HG03460 (cell line): ENCODE data around the gene CTSH.

Experiments used
- ATAC-seq: cut with Tn5 transposase; IDR thresholded peaks from one replicate; pipeline ENCODE4 v1.9.1; 2021; ENCODE audit not compliant: unreplicated experiment

The CTSH gene

GRCh38 chr15:78944669-78945407, at the start of gene CTSH:
Gene CTSH, minus strand, starts transcription at chr15:78945046. Its CDS starts 65 bp downstream, at chr15:78944981.
- ATAC-seq = peak; percentile 69

- no peak for ATAC-seq
Measured at GRCh38 chr15:78993931-78994530, 49.2 kb upstream of the CTSH start.

- ATAC-seq = no peak
Measured at GRCh38 chr15:78993257-78993930, 48.5 kb upstream of the CTSH start.

DNA sequence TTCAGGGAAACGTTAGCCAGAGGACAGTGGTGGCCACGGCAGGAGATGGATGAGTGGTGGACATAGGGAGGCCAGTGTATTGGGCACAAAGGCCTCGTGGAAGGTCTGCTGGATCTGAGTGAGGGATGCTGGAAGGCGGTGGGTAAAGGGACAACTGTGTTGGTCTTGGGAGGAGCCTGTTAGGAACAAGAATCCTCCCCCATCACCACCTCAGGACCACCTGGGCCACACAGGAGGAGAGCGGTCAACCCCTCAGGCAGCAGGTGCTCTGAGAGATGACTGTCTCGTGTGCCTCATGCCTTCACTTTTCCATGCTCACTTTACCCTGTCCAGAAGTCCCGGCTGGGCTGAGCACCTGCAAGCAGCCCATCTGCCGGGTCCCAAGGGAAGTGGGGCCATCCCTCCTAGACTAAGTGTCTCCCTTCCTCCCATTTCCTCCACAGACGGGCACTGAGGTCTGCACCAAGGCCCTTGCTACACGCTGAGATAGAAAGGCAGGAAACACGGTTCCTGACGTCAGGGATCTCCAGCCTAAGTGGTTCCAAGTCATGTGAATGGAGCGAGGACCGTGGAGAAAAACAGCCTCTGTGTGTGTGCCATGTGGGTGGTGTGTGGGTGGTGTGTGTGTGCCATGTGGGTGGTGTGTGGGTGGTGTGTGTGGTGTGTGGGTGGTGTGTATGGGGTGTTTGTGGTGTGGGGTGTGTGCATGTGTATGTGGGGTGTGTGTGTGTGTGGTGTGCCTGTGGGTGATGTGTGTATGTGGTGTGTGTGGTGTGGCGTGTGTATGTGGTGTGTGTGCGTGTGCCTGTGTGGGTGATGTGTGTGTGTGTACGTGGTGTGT, 47.8 kb upstream of the CTSH start:
- no peak for ATAC-seq

DNA sequence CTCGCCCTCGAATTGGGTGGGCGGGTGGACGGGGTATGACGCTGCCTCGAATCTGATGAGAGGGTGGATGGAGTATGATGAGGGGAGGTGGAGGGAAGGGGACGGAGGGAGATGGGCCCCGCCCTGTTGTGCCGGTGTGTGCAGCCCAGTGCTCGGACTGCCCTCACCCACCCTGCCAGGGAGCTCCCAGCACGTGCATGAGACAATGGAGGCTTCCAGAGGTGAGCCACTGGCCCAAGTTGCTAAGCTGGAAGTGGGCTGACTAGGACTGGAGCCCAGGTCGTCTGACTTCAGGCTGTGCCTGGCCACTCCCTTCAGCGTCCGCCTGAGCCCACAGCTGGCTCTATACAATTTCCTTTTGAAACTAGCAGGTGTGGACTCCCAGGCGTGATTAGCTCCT, 47.0 kb upstream of the CTSH start:
- no peak for ATAC-seq

GRCh38 chr15:78991476-78991875, 46.6 kb upstream of the CTSH start:
- no peak for ATAC-seq

DNA sequence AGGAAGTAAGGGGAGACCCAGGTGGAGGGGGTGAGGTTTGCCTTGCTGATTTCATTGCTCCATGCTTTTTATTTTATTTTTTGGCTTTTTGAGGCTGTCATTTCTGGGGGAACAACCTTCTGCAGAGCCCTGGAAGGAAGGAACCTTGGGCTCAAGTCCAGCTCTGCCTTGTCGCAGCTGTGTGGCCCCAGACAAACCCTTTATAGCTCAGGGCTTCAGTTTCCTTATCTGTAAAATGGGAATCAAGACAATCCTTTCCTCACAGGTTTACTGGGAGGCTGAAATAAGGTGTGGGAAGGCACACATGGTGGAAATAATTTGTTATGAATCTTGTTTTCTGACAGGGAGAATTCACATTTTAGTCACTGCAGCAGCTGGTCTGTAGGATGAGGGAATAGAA, 45.4 kb upstream of the CTSH start:
- ATAC-seq = no peak

DNA sequence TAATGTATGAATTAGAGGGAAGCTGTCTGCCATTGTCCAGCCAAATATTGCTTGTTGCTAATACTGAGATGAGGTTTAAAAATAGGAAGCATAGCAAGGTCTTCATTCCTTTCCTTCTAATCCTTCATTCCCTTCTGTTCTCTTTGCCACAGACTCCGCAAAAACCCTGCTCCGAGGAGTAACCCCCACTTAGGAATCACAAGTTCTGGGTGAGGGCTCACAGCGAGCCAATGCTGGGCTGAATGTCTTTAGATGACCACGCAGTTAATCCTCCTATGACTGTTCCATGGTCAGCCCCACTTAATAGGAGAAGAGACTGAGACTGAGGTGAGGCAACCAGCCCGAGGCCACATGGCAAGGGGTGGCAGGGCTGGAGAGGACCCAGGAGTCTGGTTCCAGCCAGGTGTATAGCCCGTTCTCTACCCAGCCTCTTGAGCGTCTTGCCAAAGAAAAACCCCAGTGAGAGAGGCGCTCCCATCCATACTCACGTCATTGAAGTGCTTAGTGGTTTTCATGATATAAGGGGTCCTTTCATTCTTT, 44.9 kb upstream of the CTSH start:
- ATAC-seq = no peak

DNA sequence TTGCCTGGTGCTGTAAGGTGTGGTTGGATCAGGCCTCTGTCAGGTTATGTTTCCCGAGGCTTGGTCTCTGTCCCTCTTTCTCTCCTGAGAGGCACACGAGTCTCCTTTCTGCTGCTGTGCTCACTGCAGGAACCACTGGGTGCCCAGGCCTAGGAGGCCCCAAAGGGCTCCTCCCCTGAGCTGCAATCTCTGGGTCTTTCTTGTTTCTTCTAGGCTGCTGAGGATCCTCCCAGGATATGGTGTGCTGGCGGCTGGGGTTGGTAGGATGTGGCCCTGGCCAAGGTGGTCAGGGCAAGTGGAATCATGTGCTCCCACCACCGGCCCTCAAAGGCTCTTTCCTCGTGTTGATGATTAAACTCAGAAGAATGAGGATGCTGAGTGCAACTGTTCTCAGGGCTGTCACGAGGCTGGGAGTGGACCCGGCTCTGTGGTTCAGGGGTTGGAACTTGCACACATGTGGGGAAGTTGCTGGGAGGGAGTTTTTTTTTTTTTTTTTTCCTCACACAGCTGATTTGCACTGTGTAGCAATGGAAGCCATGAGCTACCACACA, 43.6 kb upstream of the CTSH start:
- peak; percentile 72 for ATAC-seq

- ATAC-seq = peak; percentile 13
Measured at GRCh38 chr15:78987556-78988360, 42.9 kb upstream of the CTSH start.

GRCh38 chr15:78985859-78986475, 41.1 kb upstream of the CTSH start:
- ATAC-seq = no peak

GRCh38 chr15:78984041-78984440, 39.2 kb upstream of the CTSH start:
- ATAC-seq = no peak

GRCh38 chr15:78983146-78983918, 38.5 kb upstream of the CTSH start:
- ATAC-seq = no peak

GRCh38 chr15:78982736-78983135, 37.9 kb upstream of the CTSH start:
- ATAC-seq = no peak

DNA sequence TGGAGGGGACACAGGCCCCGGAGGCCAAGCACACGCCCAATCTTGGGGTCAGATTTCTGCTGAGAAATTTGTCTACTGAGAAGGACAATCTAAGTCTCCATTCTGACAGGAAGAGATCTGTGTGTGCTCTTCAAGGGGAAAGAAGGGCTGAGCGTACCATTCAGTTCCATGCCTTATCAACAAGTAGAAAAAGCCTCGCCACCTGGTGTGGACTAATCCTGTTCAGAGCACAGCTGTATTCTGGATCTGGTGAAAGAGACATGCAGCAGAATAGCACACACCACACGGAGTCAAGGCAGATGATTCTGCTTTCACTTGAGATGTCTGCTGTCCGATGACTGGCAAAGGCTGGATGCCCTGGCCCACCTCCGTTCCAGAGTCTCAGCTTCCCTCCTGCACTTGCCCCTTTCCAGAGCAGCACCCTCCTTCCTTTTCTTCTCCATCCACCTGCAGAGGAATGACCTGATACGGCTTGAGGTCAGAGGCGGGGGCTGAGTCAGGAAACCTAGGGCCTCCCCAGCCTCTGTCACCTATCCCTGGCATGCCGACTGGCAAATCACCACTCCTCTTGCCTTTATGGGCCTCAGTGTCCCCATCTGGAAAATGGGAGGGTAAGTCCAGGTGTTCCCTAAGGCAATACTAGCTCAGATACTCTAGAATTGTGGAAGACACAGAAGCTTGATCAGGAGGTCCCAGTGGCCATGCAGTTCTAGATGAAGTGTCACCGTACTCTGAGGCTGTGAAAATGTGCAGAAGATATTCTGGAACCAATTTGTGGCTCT, 36.9 kb upstream of the CTSH start:
- no peak for ATAC-seq

GRCh38 chr15:78979456-78980320, 34.8 kb upstream of the CTSH start:
- no peak for ATAC-seq

DNA sequence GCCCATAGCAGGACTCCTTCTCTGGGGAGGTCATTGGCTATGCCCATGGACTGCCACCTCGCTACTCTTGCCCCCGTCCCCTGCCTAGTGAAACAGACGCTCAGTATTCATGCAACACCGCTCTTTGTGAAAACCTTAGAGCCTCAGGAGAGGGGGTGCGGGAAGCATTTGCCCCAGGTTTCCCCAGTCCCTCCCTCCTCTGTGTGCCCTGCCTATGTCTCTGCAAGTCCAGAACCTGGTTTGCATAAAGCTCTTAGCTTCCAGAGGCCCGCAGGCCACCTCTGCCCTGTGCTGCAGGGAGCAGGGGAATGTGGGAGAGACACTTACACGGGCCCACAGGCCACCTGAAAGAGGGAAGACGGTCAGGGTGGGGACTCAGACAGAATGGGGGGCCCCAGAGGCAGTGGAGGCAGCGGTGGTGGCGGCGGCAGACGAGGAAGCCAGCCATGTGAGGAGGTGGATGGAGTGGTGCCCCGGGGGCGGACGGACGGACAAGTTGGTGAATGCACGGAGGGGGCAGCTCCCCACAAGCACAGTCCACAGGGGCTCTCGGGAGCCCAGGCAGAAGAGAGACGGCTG, 33.8 kb upstream of the CTSH start:
- no peak for ATAC-seq
